Esophagus (tissue), 2 donors: Measurements from ENCODE around the gene DNAJC21. TPM values are rescaled to one million over a fixed set of nuclear protein-coding genes. Genes with fewer than 3 reads are reported as not detected.
"Not testable (repeated sequence)": the region's sequence is repeated elsewhere in the genome, so short reads cannot be mapped to it uniquely, and the experiment has no call there.

ENCODE experiments used
- H3K27ac ChIP-seq, 2 donors: one replicate each; pipeline ENCODE4 v1.5.1; 2013; ENCODE audit warnings: low read depth in 2 of 2, mild to moderate bottlenecking in 2 of 2, inconsistent platforms in 1 of 2, low read length in 1 of 2, moderate library complexity in 1 of 2
- H3K27me3 ChIP-seq, 2 donors: one replicate each; pipeline ENCODE4 v1.6.1; 2013; ENCODE audit warnings: low read length in 2 of 2, control low read depth in 1 of 2, mild to moderate bottlenecking in 1 of 2; ENCODE audit not compliant: insufficient read depth in 2 of 2, control insufficient read depth in 1 of 2
- H3K36me3 ChIP-seq, 2 donors: one replicate each; pipeline ENCODE4 v1.6.1; 2013; ENCODE audit warnings: low read length in 1 of 2; ENCODE audit not compliant: control insufficient read depth in 2 of 2, insufficient read depth in 2 of 2
- H3K4me1 ChIP-seq, 2 donors: one replicate each; pipeline ENCODE4 v1.6.1; 2013; ENCODE audit warnings: low read length in 1 of 2; ENCODE audit not compliant: control insufficient read depth in 2 of 2, insufficient read depth in 2 of 2
- H3K4me3 ChIP-seq, 2 donors: one replicate each; pipeline ENCODE4 v1.5.1; 2013; ENCODE audit warnings: low read length in 2 of 2, mild to moderate bottlenecking in 2 of 2, low read depth in 1 of 2, moderate library complexity in 1 of 2
- H3K9me3 ChIP-seq, 2 donors: one replicate each; pipeline ENCODE4 v1.6.1; 2013; ENCODE audit warnings: mild to moderate bottlenecking in 2 of 2, low read depth in 1 of 2, low read length in 1 of 2, moderate library complexity in 1 of 2; ENCODE audit not compliant: control insufficient read depth in 2 of 2, insufficient read depth in 1 of 2
- WGBS, 2 donors: extraction: QIAGEN DNeasy Blood & Tissue Kit; methylation state at CpG; one replicate each; pipeline ENCODE4 v1.1.7; 2013; 5-methylcytosine and 5-hydroxymethylcytosine counted together
- polyA plus RNA-seq, 2 donors: library from polyadenylated mRNA; stranded (reverse); fragments of 200-250 nt; gene quantifications; one replicate each; pipeline ENCODE4 v1.2.3, GENCODE V29; 2013
- donor health status: healthy with polysubstance abuse.
- donor health status: Bipolar disorder and iron deficiency.

DNAJC21 gene
- polyA plus RNA-seq, 2 donors, result 24.5 to 24.6 TPM

DNA sequence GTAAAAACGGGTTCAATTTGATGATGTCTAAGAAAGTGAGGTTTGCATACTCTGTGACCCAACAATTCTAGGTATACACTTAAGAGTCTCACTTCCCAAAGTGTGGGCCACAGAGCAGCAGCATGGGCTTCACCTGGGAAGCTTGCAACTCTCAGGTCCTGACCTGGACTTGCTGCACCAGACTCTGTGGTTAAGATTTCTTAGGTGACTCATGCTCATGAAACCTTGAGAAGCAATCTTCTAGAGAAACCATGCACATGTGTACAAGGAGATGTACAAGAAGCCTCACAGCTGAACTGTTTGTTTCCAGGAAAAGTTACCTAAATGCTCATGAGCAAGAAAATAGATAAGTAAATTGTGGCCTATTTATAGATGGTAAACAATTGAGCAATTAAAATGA, 30.0 kb downstream of the DNAJC21 start:
- Histone ChIP-seq H3K27me3 (no peaks in the 10 kb centered on the region), H3K4me3 (no peak overlapping the region), H3K4me1 (no peaks in the 10 kb centered on the region), H3K36me3 (peaks cover 0 to 2% of the 10 kb centered on the region in 2 donors), H3K27ac (no peak overlapping the region), H3K9me3 (no peaks in the 10 kb centered on the region)
- 81 to 100% methylated on average over 1 of the region's 1 CpG for WGBS, 2 donors

DNA sequence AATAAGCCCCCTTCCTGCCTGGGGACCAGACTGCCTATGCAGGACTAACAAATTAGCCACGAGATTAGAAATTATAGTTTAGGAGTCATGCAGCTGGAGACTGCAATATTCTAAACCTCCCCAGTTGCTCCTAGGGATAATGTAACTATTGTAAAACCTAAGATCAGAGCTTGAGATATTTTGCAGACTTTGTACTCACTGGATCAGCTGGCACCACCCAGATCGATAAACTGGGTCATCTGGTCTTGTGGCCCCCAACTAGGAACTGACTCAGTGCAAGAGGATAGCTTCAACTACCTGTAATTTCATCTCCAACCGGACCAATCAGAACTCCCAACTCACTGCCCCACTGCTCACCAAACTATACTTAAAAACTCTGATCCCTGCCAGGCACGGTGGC, 38.2 kb downstream of the DNAJC21 start:
- Histone ChIP-seq H3K4me1 (no peaks in the 10 kb centered on the region), H3K9me3 (peaks cover 0 to 2% of the 10 kb centered on the region in 2 donors), H3K4me3 (no peak overlapping the region), H3K36me3 (no peaks in the 10 kb centered on the region), H3K27ac (no peak overlapping the region), H3K27me3 (no peaks in the 10 kb centered on the region)
- WGBS, 2 donors, result 94 to 96% methylated on average over 4 of the region's 4 CpGs

DNA sequence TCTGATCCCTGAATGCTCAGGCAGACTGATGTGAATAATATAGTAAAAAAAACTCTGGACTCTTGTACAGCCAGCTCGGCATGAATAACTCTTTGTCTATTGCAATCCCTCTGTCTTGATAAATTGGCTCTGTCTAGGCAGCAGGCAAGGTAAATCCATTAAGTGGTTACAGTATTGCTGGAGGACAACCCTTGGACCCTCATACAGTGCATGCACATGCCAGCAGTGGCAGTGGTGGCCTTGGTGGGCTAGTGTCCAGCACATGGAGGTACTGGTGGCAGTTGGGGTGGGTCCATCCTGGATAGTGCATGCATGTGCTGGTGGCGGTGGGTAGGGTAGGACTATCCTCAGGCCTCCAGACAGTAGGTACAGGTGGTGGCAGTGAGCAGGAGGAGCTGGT, 38.9 kb downstream of the DNAJC21 start:
- H3K4me3 ChIP-seq, result no peak overlapping the region
- H3K27ac ChIP-seq, result no peak overlapping the region
- no peaks in the 10 kb centered on the region for H3K27me3 ChIP-seq
- no peaks in the 10 kb centered on the region for H3K36me3 ChIP-seq
- H3K9me3 ChIP-seq, result peaks cover 0 to 2% of the 10 kb centered on the region in 2 donors
- 91 to 96% methylated on average over 2 of the region's 2 CpGs for WGBS, 2 donors
- H3K4me1 ChIP-seq, result no peaks in the 10 kb centered on the region

DNA sequence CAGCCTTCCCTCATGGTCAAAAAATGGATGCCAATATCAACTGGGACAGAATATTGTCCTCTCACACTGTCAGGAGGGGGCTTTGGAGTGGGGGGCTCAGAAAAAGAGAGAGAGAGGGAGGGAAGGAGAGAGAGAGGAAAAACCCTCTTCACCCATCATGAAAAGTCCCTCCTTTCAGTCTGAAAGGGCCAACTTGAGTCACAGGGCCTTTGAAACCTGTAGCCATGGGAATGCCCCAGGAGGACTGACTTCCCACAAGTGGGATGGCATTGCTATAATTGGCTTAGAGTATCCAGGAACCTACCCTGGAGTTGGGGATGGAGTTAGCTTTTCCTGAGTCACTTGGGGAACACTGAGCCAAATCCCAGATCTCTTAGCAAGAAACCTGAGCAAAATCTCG, 41.2 kb downstream of the DNAJC21 start:
- H3K9me3 ChIP-seq, result no peaks in the 10 kb centered on the region
- no peaks in the 10 kb centered on the region for H3K4me1 ChIP-seq
- WGBS, 2 donors, result 59 to 60% methylated on average over 1 of the region's 1 CpG
- H3K27me3 ChIP-seq, result no peaks in the 10 kb centered on the region
- no peak overlapping the region for H3K27ac ChIP-seq
- H3K4me3 ChIP-seq, result no peak overlapping the region
- H3K36me3 ChIP-seq, result no peaks in the 10 kb centered on the region

DNA sequence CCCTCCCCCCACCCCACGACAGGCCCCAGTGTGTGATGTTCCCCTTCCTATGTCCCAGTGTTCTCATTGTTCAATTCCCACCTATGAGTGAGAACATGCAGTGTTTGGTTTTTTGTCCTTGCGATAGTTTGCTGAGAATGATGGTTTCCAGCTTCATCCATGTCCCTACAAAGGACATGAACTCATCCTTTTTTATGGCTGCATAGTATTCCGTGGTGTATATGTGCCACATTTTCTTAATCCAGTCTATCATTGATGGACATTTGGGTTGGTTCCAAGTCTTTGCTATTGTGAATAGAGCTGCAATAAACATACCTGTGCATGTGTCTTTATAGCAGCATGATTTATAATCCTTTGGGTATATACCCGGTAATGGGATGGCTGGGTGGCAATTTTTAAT, 42.3 kb downstream of the DNAJC21 start:
- not testable (repeated sequence) for H3K36me3 ChIP-seq, H3K9me3 ChIP-seq, H3K27me3 ChIP-seq, H3K4me1 ChIP-seq, H3K4me3 ChIP-seq, H3K27ac ChIP-seq
- 87 to 96% methylated on average over 2 to 3 of the region's 4 CpGs for WGBS, 2 donors

DNA sequence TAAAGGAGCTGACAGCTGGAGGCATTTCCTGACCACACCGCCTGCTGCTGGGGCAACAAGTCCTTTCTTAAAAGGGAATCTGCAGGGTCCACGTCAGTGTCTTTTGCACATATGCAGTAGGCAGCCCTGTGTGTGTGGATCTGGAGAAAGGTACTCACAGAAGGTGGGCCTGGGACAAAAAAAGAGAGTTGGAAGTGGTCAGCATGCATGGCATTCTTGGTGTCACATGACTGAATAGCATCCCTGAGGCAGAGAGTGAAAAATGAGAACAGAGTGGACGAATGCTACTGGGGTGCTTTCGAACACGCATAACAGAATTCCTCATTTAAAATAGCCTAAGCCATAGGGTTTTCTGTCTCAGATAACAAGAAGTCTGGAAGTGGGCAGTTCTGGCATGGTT, 47.0 kb downstream of the DNAJC21 start:
- no peak overlapping the region for H3K27ac ChIP-seq
- no peaks in the 10 kb centered on the region for H3K27me3 ChIP-seq
- H3K36me3 ChIP-seq, result no peaks in the 10 kb centered on the region
- H3K9me3 ChIP-seq, result no peaks in the 10 kb centered on the region
- no peak overlapping the region for H3K4me3 ChIP-seq
- no peaks in the 10 kb centered on the region for H3K4me1 ChIP-seq
- WGBS, 2 donors, result 86% methylated on average over 5 of the region's 5 CpGs

DNA sequence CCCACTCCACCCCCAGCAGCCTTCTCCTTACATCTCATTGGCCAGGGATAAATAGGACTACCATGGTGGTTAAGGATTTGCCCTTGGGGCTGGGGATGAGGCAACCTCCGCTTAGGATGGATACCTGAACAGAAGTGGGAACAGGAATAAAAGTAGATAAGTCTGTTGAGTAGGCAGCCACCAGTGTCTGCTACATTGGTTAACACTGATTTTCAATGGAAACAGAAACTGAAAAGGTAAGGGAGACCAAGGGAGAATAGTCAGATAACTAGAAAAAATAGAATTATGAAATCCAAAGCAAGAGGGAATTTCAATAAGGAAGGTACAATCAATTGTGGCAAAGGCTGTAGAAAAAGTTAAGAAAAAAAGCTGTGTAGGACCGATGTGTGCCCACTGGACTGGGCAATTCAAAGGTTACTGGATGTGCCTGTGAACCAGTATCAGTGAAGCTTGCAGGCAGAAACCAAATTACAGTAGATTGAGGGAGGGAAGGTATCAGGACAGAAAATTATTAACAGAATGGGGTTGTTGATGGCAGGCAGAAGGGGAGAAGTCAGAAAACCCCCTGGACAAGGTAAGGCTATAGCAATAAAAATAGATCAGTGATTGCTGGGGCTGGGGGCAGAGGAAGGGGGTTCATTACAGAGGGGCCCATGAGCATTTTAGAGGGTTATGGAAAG, 48.7 kb downstream of the DNAJC21 start:
- no peaks in the 10 kb centered on the region for H3K9me3 ChIP-seq
- H3K36me3 ChIP-seq, result no peaks in the 10 kb centered on the region
- no peaks in the 10 kb centered on the region for H3K27me3 ChIP-seq
- 46 to 53% methylated on average over 2 of the region's 2 CpGs for WGBS, 2 donors
- H3K27ac ChIP-seq, result no peak overlapping the region
- no peak overlapping the region for H3K4me3 ChIP-seq
- H3K4me1 ChIP-seq, result no peaks in the 10 kb centered on the region

DNA sequence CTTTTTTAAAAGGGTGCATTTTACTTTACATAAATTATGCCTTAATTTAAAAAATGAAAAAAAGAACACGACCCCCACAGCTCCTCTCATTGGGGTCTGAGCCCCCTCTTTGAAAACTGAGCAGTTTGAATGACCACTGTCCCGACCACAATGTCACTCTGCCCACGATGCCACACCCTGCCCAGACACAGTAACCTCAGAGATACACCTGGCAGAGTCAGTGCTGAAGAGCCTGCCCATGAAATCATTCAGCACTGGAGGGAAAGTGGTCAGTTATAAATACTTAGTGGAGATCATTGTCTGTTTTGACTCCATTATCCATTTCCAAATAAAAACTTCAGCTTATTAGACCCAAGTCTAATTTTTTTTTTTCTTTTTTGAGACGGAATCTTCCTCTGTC, 49.3 kb downstream of the DNAJC21 start:
- Histone ChIP-seq H3K4me3 (no peak overlapping the region), H3K9me3 (no peaks in the 10 kb centered on the region), H3K36me3 (no peaks in the 10 kb centered on the region), H3K27ac (no peak overlapping the region), H3K27me3 (no peaks in the 10 kb centered on the region), H3K4me1 (no peaks in the 10 kb centered on the region)
- 57 to 62% methylated on average over 4 of the region's 4 CpGs for WGBS, 2 donors

DNA sequence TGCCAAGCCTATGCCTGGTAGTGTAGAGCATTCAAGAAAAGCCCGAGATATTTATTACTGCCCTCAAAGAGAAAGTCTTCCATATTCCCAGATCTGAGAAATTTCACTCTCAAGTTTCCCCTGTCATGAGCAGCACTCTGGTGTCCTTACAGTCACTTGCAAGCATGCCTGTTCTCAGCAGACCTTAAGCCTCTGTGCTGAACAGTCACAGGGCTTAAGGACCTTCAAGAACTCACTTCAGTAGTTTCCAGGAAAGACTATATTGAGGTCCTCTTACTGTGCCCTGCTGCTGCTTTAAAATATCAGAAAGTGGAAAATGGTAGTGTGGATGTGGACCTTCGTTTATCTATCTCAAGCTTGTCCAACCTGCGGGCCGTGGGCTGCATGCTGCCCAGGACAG, 53.5 kb downstream of the DNAJC21 start:
- no peaks in the 10 kb centered on the region for H3K36me3 ChIP-seq
- WGBS, 2 donors, result 84 to 89% methylated on average over 4 of the region's 4 CpGs
- H3K27ac ChIP-seq, result no peak overlapping the region

DNA sequence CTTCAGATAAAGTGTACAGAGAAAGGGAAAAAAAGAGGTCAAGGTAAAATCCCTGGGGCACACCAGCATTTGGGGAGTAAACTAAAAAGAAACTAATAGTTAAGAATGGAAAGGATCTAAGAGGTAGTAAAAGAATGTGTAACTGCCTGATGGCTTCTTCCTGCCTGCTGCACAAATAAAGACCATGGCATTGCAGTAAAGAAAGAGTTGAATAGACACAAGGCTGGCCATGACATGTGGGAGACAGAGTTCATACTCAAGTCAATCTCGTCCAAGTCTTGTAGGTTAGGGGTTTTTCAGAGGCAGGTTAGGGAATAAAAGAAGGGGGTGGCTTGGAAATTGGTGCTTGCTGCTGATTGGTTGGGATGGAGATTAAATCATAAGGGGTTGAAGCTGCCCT, 57.6 kb downstream of the DNAJC21 start:
- no peak overlapping the region for H3K4me3 ChIP-seq
- 86 to 91% methylated on average over 1 of the region's 1 CpG for WGBS, 2 donors
- no peak overlapping the region for H3K27ac ChIP-seq
- no peaks in the 10 kb centered on the region for H3K36me3 ChIP-seq
- H3K27me3 ChIP-seq, result no peaks in the 10 kb centered on the region
- no peaks in the 10 kb centered on the region for H3K9me3 ChIP-seq
- no peaks in the 10 kb centered on the region for H3K4me1 ChIP-seq

More for the DNA sequence above, 53.5 kb downstream of the DNAJC21 start:
- no peak overlapping the region for H3K4me3 ChIP-seq
- H3K27me3 ChIP-seq, result no peaks in the 10 kb centered on the region
- H3K9me3 ChIP-seq, result no peaks in the 10 kb centered on the region
- no peaks in the 10 kb centered on the region for H3K4me1 ChIP-seq
